B cell (primary cell): Measurements from ENCODE around the gene TMEM131L. TPM values are rescaled to one million over a fixed set of nuclear protein-coding genes. Genes with fewer than 3 reads are reported as not detected.

ENCODE experiments used
- ATAC-seq: fragments of 200-7000 bp; cut with Tn5 transposase; one replicate; pipeline ENCODE4 v1.10.0; 2021; ENCODE audit warnings: low read depth, mild to moderate bottlenecking, moderate number of reproducible peaks, moderate library complexity
- CTCF ChIA-PET: fragments of 350-600 bp; sonication (Branson Sonifier 250); formaldehyde crosslinking; loops from one replicate; lab custom pipeline; 2021; ENCODE audit warnings: antibody characterized with exemption, inconsistent platforms; lab: Charles Lee
- POLR2A ChIA-PET: fragments of 350-600 bp; sonication (Branson Sonifier 250); formaldehyde crosslinking; loops from one replicate; lab custom pipeline; 2021; ENCODE audit warnings: antibody characterized with exemption; lab: Charles Lee
- DNase-seq: peaks from one replicate; pipeline ENCODE4 v3.0.0; 2013
- H2AFZ ChIP-seq: 2 replicates; pipeline ENCODE4 v1.6.1; 2012; ENCODE audit warnings: mild to moderate bottlenecking, low read depth, low read length; ENCODE audit not compliant: insufficient read depth, poor library complexity, severe bottlenecking
- H3K27ac ChIP-seq, 2 donors: 1 replicate in 1 of 2; 2 replicates in 1 of 2; pipeline ENCODE4 v1.5.1; 2012 to 2013; ENCODE audit warnings: low read length in 2 of 2, mild to moderate bottlenecking in 2 of 2, moderate library complexity in 1 of 2
- H3K27me3 ChIP-seq, 4 experiments: fragments of 200-600 bp in 1 of 4; sonication (generic) in 1 of 4; replicated peaks in 1 of 4; 1 replicate in 2 of 4; 2 replicates in 2 of 4; pipeline versions ENCODE4 v1.6.1 to v1.7.0; 2013 to 2016; ENCODE audit warnings: low read length in 3 of 4, mild to moderate bottlenecking in 2 of 4, mixed read lengths in 1 of 4, moderate library complexity in 1 of 4; ENCODE audit not compliant: insufficient read depth in 4 of 4, control insufficient read depth in 3 of 4; ENCODE audit errors: control extremely low read depth in 1 of 4
- H3K36me3 ChIP-seq, 2 experiments: replicated peaks in 1 of 2; 1 replicate in 1 of 2; 2 replicates in 1 of 2; pipeline versions ENCODE4 v1.6.1 to v1.7.1; 2013; ENCODE audit warnings: low read length in 1 of 2; ENCODE audit not compliant: insufficient read depth in 2 of 2, control insufficient read depth in 1 of 2; ENCODE audit errors: control extremely low read depth in 1 of 2, extremely low read depth in 1 of 2
- H3K4me1 ChIP-seq, 2 donors: fragments of 200-600 bp in 1 of 2; sonication (generic) in 1 of 2; 1 replicate in 1 of 2; 2 replicates in 1 of 2; pipeline versions ENCODE4 v1.5.1 to v1.6.1; 2013 to 2017; ENCODE audit warnings: low read length in 2 of 2; ENCODE audit not compliant: control insufficient read depth in 2 of 2, insufficient read depth in 2 of 2
- H3K4me2 ChIP-seq: replicated peaks from 2 replicates; pipeline ENCODE3; 2012; ENCODE audit warnings: mild to moderate bottlenecking, low read depth, low read length; ENCODE audit not compliant: poor library complexity, severe bottlenecking
- H3K4me3 ChIP-seq, 5 experiments: fragments of 200-600 bp in 1 of 5; sonication (generic) in 1 of 5; 1 replicate in 3 of 5; 2 replicates in 2 of 5; pipeline versions ENCODE4 v1.5.1 to v1.7.0; 2011 to 2016; ENCODE audit warnings: low read length in 4 of 5, mild to moderate bottlenecking in 4 of 5, low read depth in 2 of 5, control low read depth in 1 of 5, moderate library complexity in 1 of 5; ENCODE audit not compliant: insufficient read depth in 1 of 5; ENCODE audit errors: control extremely low read depth in 1 of 5, extremely low read depth in 1 of 5
- H3K79me2 ChIP-seq: fragments of 200-600 bp; sonication (generic); one replicate; pipeline ENCODE4 v1.6.0; 2016; ENCODE audit warnings: low read length; ENCODE audit not compliant: control insufficient read depth, insufficient read depth
- H3K9ac ChIP-seq: fragments of 200-600 bp; sonication (generic); 2 replicates; pipeline ENCODE4 v1.6.1; 2017; ENCODE audit warnings: mild to moderate bottlenecking, low read length, moderate library complexity
- H3K9me3 ChIP-seq, 3 donors: one replicate each; pipeline versions ENCODE4 v1.6.1 to v1.7.1; 2013; ENCODE audit warnings: low read length in 2 of 3; ENCODE audit not compliant: control insufficient read depth in 2 of 3, insufficient read depth in 1 of 3; ENCODE audit errors: control extremely low read depth in 1 of 3
- H4K20me1 ChIP-seq: 2 replicates; pipeline ENCODE4 v1.6.0; 2012; ENCODE audit warnings: mild to moderate bottlenecking, low read length; ENCODE audit not compliant: insufficient read depth, control insufficient read depth, poor library complexity, severe bottlenecking
- H3K27ac Mint-ChIP-seq: one replicate; pipeline ENCODE4 v1.8.0; 2021; ENCODE audit warnings: mixed read lengths
- H3K27me3 Mint-ChIP-seq: one replicate; pipeline ENCODE4 v1.8.0; 2021; ENCODE audit warnings: mixed read lengths
- H3K4me1 Mint-ChIP-seq: one replicate; pipeline ENCODE4 v1.8.0; 2021; ENCODE audit warnings: mixed read lengths
- H3K4me3 Mint-ChIP-seq: one replicate; pipeline ENCODE4 v1.8.0; 2021; ENCODE audit warnings: mixed read lengths
- H3K9me3 Mint-ChIP-seq: one replicate; pipeline ENCODE4 v1.8.0; 2022; ENCODE audit warnings: mixed read lengths; ENCODE audit not compliant: insufficient read depth
- CTCF ChIP-seq: fragments of 200-600 bp; IDR thresholded peaks from one replicate; pipeline ENCODE4 v1.8.0; 2022; ENCODE audit warnings: antibody characterized with exemption, mild to moderate bottlenecking
- EZH2 ChIP-seq: IDR thresholded peaks from 2 replicates; pipeline ENCODE4 v1.6.1; 2012; ENCODE audit warnings: borderline replicate concordance, low read depth, mild to moderate bottlenecking, moderate library complexity, low read length; ENCODE audit not compliant: insufficient read depth, poor library complexity, severe bottlenecking
- WGBS: methylation state at CpG from one replicate; pipeline ENCODE4 v1.1.5; 2013; ENCODE audit warnings: missing lambda C conversion rate; ENCODE audit not compliant: insufficient coverage; 5-methylcytosine and 5-hydroxymethylcytosine counted together
- intact Hi-C: fragments of 100-400 bp; cut with micrococcal nuclease; formaldehyde crosslinking; loops from one replicate; pipeline ENCODE4 v1.10.0; 2022
- polyA plus RNA-seq: library from polyadenylated mRNA; depleted of rRNA; stranded (reverse); fragments of >200 nt; gene quantifications from 2 replicates; pipeline ENCODE4 v1.2.3, GENCODE V29; 2012
- total RNA-seq, 2 donors: library from RNA; stranded (reverse); fragments of 120-200 nt in 1 of 2; gene quantifications; 1 replicate in 1 of 2; 2 replicates in 1 of 2; pipeline versions ENCODE4 v1.2.3 to v1.2.4, GENCODE V29; 2013 to 2022

Gene TMEM131L
- total and polyA plus RNA-seq, 2 donors (not counting 1 experiment from before 2014, with no cell fraction given), result 56.4 to 120 TPM

- Histone ChIP-seq H3K79me2 (peaks cover 100% of the 10 kb centered on the region), H3K36me3 (peaks cover 0 to 63% of the 10 kb centered on the region in 2 experiments), H4K20me1 (peaks cover 77% of the 10 kb centered on the region), H3K4me2 (peak overlapping the region; percentile 7), H3K9me3 (no peaks in the 10 kb centered on the region), H3K27me3 (no peaks in the 10 kb centered on the region), H3K4me3 (no peak overlapping the region), H3K4me1 (peaks cover 33 to 36% of the 10 kb centered on the region in 2 donors), H3K27ac (peak overlapping the region in 1 of 2 donors; percentile 66), H2AFZ (no peak overlapping the region), H3K9ac (no peak overlapping the region)
- H3K27ac Mint-ChIP-seq, result peak overlapping the region; percentile 78
- ChIA-PET CTCF (interaction anchor here (0.7 to 1.8 kb wide), 3 partner anchors 10 to 77 kb away, joined by 3 to 10 read pairs (median 3); no protein-coding TSS in a partner anchor), POLR2A (interaction anchor here (0.7 kb wide), 1 partner anchor 16 kb away, joined by 3 read pairs; no protein-coding TSS in a partner anchor)
- 78% methylated on average over 1 of the region's 3 CpGs for WGBS
- TF ChIP-seq CTCF (no peak), EZH2 (no peak)
- ATAC-seq (no peak), DNase-seq (no peak)
- peaks cover 2% of the 10 kb centered on the region for H3K9me3 Mint-ChIP-seq
- H3K4me3 Mint-ChIP-seq, result peak overlapping the region; percentile 37
- peaks cover 71% of the 10 kb centered on the region for H3K4me1 Mint-ChIP-seq
- intact Hi-C loops, result no loop called here
- no peaks in the 10 kb centered on the region for H3K27me3 Mint-ChIP-seq
Observed at GRCh38 chr4:153514001-153514526, 47.9 kb downstream of the TMEM131L start.

GRCh38 chr4:153514688-153515426 is 48.7 kb downstream of the TMEM131L start:
- no peak for TF ChIP-seq CTCF
- no peak for TF ChIP-seq EZH2
- peaks cover 73% of the 10 kb centered on the region for H3K4me1 Mint-ChIP-seq
- ATAC-seq (no peak), DNase-seq (no peak)
- H3K4me2 ChIP-seq, result no peak overlapping the region
- 96% methylated on average over 5 of the region's 15 CpGs for WGBS
- H3K4me3 Mint-ChIP-seq, result no peak overlapping the region
- H3K27ac ChIP-seq, result peak overlapping the region in 1 of 2 donors; percentile 45
- H3K4me1 ChIP-seq, result peaks cover 41 to 44% of the 10 kb centered on the region in 2 donors
- H3K36me3 ChIP-seq, result peaks cover 0 to 59% of the 10 kb centered on the region in 2 experiments
- intact Hi-C loops, result no loop called here
- H3K27me3 Mint-ChIP-seq, result no peaks in the 10 kb centered on the region
- H3K27ac Mint-ChIP-seq, result peak overlapping the region; percentile 35
- H2AFZ ChIP-seq, result no peak overlapping the region
- H3K79me2 ChIP-seq, result peaks cover 100% of the 10 kb centered on the region
- POLR2A ChIA-PET, result interaction anchor here (0.6 kb wide), 2 partner anchors 10 to 13 kb away, joined by 8 to 16 read pairs; no protein-coding TSS in a partner anchor
- H3K27me3 ChIP-seq, result no peaks in the 10 kb centered on the region
- no peak overlapping the region for H3K4me3 ChIP-seq
- no peak overlapping the region for H3K9ac ChIP-seq
- H3K9me3 Mint-ChIP-seq, result peaks cover 2% of the 10 kb centered on the region
- H4K20me1 ChIP-seq, result peaks cover 75% of the 10 kb centered on the region
- CTCF ChIA-PET, result interaction anchor here (0.7 to 1.8 kb wide), 4 partner anchors 9 to 82 kb away, joined by 3 to 10 read pairs (median 3); no protein-coding TSS in a partner anchor
- H3K9me3 ChIP-seq, result no peaks in the 10 kb centered on the region
